Measurements from ENCODE around the gene DENND4C.
"Not testable (repeated sequence)": the region's sequence is repeated elsewhere in the genome, so short reads cannot be mapped to it uniquely, and the experiment has no call there.

The DENND4C gene

GRCh38 chr9:19230355-19231125, at the start of gene DENND4C:
Gene DENND4C, plus strand, starts transcription at chr9:19230693. Its CDS starts 45,482 bp downstream, at chr9:19276175.
- peak; percentile 52 to 60 for DNase-seq (ENCODE audit: low read depth in 2 of 2)

DNA sequence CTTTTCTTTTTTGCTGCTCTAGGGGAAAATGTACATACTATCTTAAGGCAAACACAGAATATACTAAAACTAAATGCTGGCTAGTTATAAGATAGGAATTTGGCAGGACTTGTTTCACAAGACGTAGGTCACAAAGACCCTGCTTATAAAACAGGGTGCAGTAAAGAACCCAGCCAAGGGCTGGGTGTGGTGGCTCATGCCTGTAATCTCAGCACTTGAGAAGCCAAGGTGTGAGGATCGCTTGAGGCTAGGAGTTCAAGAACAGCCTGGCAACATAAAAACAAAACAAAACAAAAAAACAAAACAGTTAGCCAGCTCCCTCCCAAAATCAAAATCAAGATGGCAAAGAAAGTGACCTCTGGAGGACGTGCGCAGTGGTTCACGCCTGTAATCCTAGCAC, 49.5 kb upstream of the DENND4C start:
- DNase-seq (ENCODE audit: low read depth in 2 of 2), result no peak

GRCh38 chr9:19181561-19181960, 48.9 kb upstream of the DENND4C start:
- no peak for DNase-seq (ENCODE audit: low read depth in 2 of 2)

DNA sequence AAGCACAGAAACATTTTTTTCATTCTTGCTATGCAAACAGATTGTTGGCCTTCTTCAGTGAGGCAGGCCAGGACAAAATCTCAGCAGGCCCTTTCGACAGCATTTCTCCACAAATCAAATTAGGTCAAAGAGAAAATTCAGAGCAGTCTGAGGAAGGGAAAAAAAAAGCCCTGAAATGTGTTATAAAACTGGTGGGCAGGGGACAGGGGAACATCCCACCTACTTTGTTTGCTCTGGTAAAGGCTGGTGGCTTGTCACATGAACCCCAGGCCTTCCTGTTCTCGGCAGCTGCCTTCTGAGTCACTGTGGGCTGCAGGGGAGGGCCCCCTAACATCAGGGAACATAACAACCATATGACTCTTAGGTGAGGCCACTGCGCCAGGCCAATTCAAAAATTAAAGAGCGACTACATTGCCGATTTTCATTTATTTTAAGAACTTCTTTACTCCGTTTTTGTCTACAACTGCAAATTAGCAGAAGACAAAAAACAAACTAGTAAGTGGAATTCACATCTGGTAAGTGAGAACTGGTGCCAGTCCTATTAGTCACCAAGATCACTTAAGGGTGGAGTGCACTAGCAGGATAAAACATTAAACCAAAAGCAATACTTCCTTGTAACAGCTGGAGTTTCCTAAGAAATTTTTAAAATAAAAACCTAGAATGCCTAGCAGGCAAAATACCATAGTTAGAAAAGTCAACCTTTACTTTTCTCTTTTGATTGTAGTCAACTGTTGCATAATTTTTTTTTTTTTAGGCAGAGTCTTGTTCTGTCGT, 46.2 kb upstream of the DENND4C start:
- peak; percentile 53 to 57 for DNase-seq (ENCODE audit: low read depth in 2 of 2)

DNA sequence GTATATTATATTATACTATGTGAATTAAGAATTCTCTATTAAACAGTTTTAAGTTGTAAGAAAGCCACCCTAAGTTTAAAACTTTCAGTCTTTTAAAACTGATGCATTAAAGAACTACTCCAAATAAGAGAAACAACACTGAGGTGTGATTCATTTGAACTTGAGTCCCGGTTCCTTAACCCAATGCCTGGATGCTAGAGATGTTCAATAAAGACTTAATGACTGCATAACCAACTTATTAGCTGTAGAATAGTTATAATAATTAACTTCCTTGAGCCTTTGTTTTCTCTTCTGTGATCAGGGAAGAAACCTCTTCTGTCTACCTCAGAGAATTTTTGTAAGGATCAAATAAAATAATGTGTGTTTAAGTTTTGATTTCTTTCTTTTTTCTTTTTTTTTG, 45.3 kb upstream of the DENND4C start:
- no peak for DNase-seq (ENCODE audit: low read depth in 2 of 2)

DNA sequence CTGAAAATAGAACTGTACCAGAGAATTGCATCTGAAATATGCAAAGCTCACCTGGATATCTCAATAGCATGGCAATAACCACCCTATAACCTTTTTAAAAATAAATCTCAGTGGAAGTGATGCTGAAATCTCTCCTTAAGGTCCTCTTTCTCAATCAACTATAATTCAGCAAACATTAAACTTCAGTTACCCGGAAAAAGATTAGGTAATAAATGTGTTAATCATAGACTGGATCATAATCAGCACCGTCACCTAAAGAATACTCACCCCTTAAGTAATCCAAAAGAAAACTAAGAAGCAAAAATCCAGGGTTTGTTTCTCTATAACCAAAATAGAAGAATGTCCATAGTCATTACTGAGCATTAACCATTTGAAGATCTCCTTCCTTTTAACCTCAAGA, 44.3 kb upstream of the DENND4C start:
- no peak for DNase-seq (ENCODE audit: low read depth in 2 of 2)

DNA sequence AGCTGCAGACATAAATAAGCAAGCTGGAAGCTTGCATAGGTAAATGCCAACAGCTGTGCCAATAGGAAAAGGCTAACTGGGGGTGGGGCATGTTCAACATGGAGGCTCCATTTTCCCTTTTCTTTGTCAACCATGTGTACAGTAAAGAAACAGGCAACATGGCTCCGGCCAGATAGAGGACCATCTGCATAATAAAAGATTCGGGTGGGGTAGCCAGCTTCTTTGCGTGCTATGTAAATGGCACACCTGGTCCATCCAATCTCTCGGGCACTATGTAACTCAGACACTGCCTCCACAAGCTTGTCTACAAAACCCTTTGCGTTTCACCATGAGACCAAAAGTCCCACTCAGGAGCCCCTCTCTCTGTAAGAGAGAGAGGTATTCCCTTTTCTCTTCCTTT, 41.7 kb upstream of the DENND4C start:
- no peak for DNase-seq (ENCODE audit: low read depth in 2 of 2)

GRCh38 chr9:19192202-19193028, 38.1 kb upstream of the DENND4C start:
- no peak for DNase-seq (ENCODE audit: low read depth in 2 of 2)

- no peak for DNase-seq (ENCODE audit: low read depth in 2 of 2)
Observed at GRCh38 chr9:19193029-19193324, 37.5 kb upstream of the DENND4C start.

GRCh38 chr9:19193358-19193973, 37.0 kb upstream of the DENND4C start:
- DNase-seq (ENCODE audit: low read depth in 2 of 2), result not testable (repeated sequence)

DNA sequence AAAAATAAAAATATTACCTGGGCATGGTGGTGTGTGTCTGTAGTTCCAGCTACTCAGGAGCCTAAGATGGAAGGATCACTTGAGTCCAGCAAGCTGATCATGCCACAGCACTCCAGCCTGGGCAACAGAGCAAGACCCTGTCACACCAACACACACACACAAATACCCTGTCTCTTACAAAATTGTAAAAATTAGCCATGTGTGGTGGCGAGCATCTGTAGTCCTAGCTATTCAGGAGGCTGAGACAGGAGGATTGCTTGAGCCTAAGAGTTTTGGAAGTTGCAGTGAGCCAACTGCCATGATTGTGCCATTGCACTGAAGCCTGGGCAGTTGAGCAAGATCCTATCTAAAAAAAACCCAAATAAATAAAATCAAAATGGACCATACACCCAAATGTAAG, 32.1 kb upstream of the DENND4C start:
- no peak for DNase-seq (ENCODE audit: low read depth in 2 of 2)

GRCh38 chr9:19199012-19199411, 31.5 kb upstream of the DENND4C start:
- no peak for DNase-seq (ENCODE audit: low read depth in 2 of 2)

GRCh38 chr9:19200229-19200628, 30.3 kb upstream of the DENND4C start:
- no peak for DNase-seq (ENCODE audit: low read depth in 2 of 2)

- no peak for DNase-seq (ENCODE audit: low read depth in 2 of 2)
Observed at GRCh38 chr9:19201899-19202891, 28.3 kb upstream of the DENND4C start.

DNA sequence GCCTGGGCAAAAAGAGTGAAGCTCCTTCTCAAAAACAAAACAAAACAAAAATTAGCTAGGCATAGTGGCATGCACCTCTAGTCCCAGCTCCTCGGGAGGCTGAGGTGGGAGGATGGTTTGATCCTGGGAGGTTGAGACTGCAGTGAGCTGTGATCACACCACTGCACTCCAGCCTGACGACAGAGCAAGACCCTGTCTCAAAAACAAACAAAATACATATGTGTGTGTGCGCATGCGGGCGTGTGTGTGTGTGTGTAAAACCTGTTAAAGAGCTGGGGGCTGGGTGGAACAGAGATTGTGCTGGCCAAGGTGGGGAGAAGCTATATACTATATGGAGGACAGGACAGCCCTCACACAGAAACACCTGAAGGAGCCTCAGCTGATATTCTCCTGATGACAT, 27.4 kb upstream of the DENND4C start:
- no peak for DNase-seq (ENCODE audit: low read depth in 2 of 2)

GRCh38 chr9:19208653-19209052, 21.8 kb upstream of the DENND4C start:
- no peak for DNase-seq (ENCODE audit: low read depth in 2 of 2)

DNA sequence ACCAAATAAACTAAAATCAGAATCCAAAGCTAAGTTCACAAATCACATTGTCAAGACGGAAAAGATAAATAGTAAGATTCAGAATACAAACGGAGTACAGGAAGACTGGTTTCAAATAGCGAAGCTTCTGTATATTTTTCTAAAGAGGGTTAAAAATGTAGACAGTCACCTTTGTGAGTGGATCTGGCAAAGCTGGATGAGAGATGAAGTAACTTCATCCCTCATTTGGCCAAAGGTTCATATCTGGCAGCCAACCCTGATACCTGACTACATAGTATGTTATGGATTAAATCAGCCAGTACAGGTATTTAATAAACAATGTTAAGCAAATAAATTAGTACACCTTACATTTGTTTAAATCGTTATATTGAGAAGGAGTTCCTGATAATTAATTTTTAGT, 21.3 kb upstream of the DENND4C start:
- no peak for DNase-seq (ENCODE audit: low read depth in 2 of 2)

DNA sequence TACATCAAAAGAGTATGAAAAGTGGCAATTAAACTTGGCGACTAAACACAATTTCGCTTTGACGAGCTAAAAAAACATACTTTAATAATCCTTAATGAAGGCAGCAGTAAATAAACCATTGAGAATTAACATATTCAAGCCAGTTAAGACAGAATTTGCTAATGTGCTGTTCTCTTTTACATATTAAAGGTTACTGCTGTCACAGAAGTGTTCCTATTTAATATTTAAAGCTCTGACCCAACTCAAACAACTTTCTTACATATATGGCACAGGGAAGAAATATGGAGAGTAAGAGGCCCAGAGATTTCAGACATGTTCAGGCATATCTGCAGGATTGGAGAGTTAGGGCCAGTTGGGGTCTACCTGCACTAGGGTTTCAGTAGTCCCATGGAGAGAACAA, 16.7 kb upstream of the DENND4C start:
- DNase-seq (ENCODE audit: low read depth in 2 of 2), result no peak

- no peak for DNase-seq (ENCODE audit: low read depth in 2 of 2)
Observed at GRCh38 chr9:19216466-19216865, 14.0 kb upstream of the DENND4C start.

DNA sequence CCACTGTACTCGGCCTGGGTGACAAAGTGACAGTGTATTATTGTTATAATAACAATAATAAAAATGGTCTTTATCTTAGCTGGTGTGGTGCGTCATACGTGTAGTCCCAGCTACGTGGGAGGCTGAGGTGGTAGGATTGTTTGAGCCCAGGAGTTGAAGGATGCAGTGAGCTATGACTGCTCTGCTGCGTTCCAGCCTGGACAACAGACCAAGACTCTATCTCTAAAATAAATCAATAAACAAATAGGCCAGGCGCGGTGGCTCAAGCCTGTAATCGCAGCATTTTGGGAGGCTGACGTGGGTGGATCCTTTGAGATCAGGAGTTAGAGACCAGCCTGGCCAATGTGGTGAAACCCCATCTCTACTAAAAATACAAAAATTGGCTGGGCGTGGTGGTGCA, 9.2 kb upstream of the DENND4C start:
- DNase-seq (ENCODE audit: low read depth in 2 of 2), result no peak

GRCh38 chr9:19223724-19224123, 6.8 kb upstream of the DENND4C start:
- DNase-seq (ENCODE audit: low read depth in 2 of 2), result no peak

Measured in stimulated activated CD4-positive, alpha-beta T cell treated with anti-CD3 and anti-CD28 coated beads, Interleukin-1b, Interleukin-23, amount 100 ng/mL, for 4 hours (primary cell).